Neural cell (in vitro differentiated cells): Measurements from ENCODE around the gene CHD1. TPM values are rescaled to one million over a fixed set of nuclear protein-coding genes. Genes with fewer than 3 reads are reported as not detected.

Experiments used
- H2AFZ ChIP-seq: fragments of 200-600, 300-800 bp; sonication (generic), shearing (Covaris generic); 2 replicates; pipeline ENCODE4 v1.6.0; 2014; ENCODE audit warnings: low read depth, mild to moderate bottlenecking, antibody characterized with exemption, low read length, moderate library complexity
- H3F3A ChIP-seq: fragments of 200-600 bp; shearing (Covaris generic); 2 replicates; pipeline ENCODE4 v1.6.1; 2016; ENCODE audit warnings: mild to moderate bottlenecking, moderate library complexity, mixed read lengths, antibody characterized with exemption, low read length; ENCODE audit not compliant: insufficient read depth, poor library complexity, severe bottlenecking
- H3K27ac ChIP-seq: fragments of 200-600, 300-800 bp; sonication (generic), shearing (Covaris generic); 2 replicates; pipeline ENCODE4 v1.5.1; 2014; ENCODE audit warnings: mild to moderate bottlenecking, low read length, moderate library complexity
- H3K27me3 ChIP-seq: fragments of 300-800, 200-600 bp; sonication (generic), shearing (Covaris generic); 2 replicates; pipeline ENCODE4 v1.6.0; 2014; ENCODE audit warnings: mild to moderate bottlenecking, low read depth, low read length, moderate library complexity; ENCODE audit not compliant: insufficient read depth
- H3K36me3 ChIP-seq: fragments of 300-800, 200-600 bp; sonication (generic), shearing (Covaris generic); 2 replicates; pipeline ENCODE4 v1.5.1; 2014; ENCODE audit warnings: mild to moderate bottlenecking, antibody characterized with exemption, low read length, moderate library complexity; ENCODE audit not compliant: insufficient read depth
- H3K4me2 ChIP-seq: fragments of 300-800, 200-600 bp; sonication (generic), shearing (Covaris generic); 2 replicates; pipeline ENCODE4 v1.6.0; 2014; ENCODE audit warnings: mild to moderate bottlenecking, low read length
- H3K4me3 ChIP-seq: fragments of 300-800, 200-600 bp; sonication (generic), shearing (Covaris generic); 2 replicates; pipeline ENCODE4 v1.5.1; 2014; ENCODE audit warnings: mild to moderate bottlenecking, low read length, moderate library complexity
- H3K79me2 ChIP-seq: fragments of 200-600 bp; shearing (Covaris generic); replicated peaks from 2 replicates; pipeline ENCODE4 v1.6.0; 2014; ENCODE audit warnings: mild to moderate bottlenecking, low read length, moderate library complexity; ENCODE audit not compliant: insufficient read depth
- H3K9ac ChIP-seq: fragments of 300-800, 200-600 bp; sonication (generic), shearing (Covaris generic); 2 replicates; pipeline ENCODE4 v1.6.1; 2016; ENCODE audit warnings: mild to moderate bottlenecking, low read length, mixed read lengths
- H3K9me2 ChIP-seq: fragments of 200-600 bp; shearing (Covaris generic); 2 replicates; pipeline ENCODE4 v1.6.1; 2016; ENCODE audit warnings: mild to moderate bottlenecking, low read length, mixed read lengths; ENCODE audit not compliant: insufficient read depth
- H3K9me3 ChIP-seq: fragments of 200-600, 300-800 bp; sonication (generic), shearing (Covaris generic); 2 replicates; pipeline ENCODE4 v1.6.1; 2016; ENCODE audit warnings: mild to moderate bottlenecking, mixed run types, low read length, moderate library complexity, mixed read lengths
- H4K20me1 ChIP-seq: fragments of 200-600 bp; shearing (Covaris generic); 2 replicates; pipeline ENCODE4 v1.6.1; 2016; ENCODE audit warnings: mild to moderate bottlenecking, mixed run types; ENCODE audit not compliant: insufficient read depth
- EP300 ChIP-seq: fragments of 450-650 bp; conservative IDR thresholded peaks from 2 replicates; pipeline ENCODE4 v1.6.1; 2014; ENCODE audit warnings: antibody characterized with exemption, mild to moderate bottlenecking, moderate library complexity; ENCODE audit not compliant: poor library complexity, severe bottlenecking
- EZH2 ChIP-seq: fragments of 200-600, 300-800 bp; shearing (Covaris generic), sonication (generic); IDR thresholded peaks from 2 replicates; pipeline ENCODE4 v1.6.1; 2014; ENCODE audit warnings: antibody characterized with exemption, low read length, borderline replicate concordance, mild to moderate bottlenecking; ENCODE audit not compliant: insufficient read depth, poor library complexity, severe bottlenecking
- MXI1 ChIP-seq: fragments of 450-650 bp; conservative IDR thresholded peaks from 2 replicates; pipeline ENCODE4 v1.6.1; 2014; ENCODE audit warnings: antibody characterized with exemption, mild to moderate bottlenecking; ENCODE audit not compliant: poor library complexity, severe bottlenecking
- POLR2AphosphoS5 ChIP-seq: IDR thresholded peaks from 2 replicates; pipeline ENCODE4 v1.6.1; 2012
- RAD21 ChIP-seq: fragments of 450-650 bp; conservative IDR thresholded peaks from 2 replicates; pipeline ENCODE4 v1.6.1; 2014; ENCODE audit warnings: antibody characterized with exemption, mild to moderate bottlenecking, moderate library complexity
- REST ChIP-seq: IDR thresholded peaks from 2 replicates; pipeline ENCODE4 v1.6.1; 2012; ENCODE audit warnings: borderline replicate concordance
- SMC3 ChIP-seq: fragments of 450-650 bp; conservative IDR thresholded peaks from 2 replicates; pipeline ENCODE4 v1.6.1; 2014; ENCODE audit warnings: antibody characterized with exemption, mild to moderate bottlenecking, moderate library complexity; ENCODE audit not compliant: poor library complexity
- TAF1 ChIP-seq: IDR thresholded peaks from 2 replicates; pipeline ENCODE4 v1.6.1; 2012; ENCODE audit warnings: low read depth
- polyA plus RNA-seq: library from polyadenylated mRNA; depleted of rRNA; stranded (reverse); fragments of >200 nt; gene quantifications from 2 replicates; pipeline ENCODE4 v1.2.3, GENCODE V29; 2014
- TF ChIP-seq, protein P1 (sequence below): fragments of 450-650 bp; IDR thresholded peaks from 2 replicates; pipeline ENCODE4 v1.5.1; 2014; ENCODE audit warnings: antibody characterized with exemption, mild to moderate bottlenecking, moderate library complexity; ENCODE audit not compliant: poor library complexity, severe bottlenecking

Gene CHD1
- polyA plus RNA-seq, 1 donor from 2014 or later, result 64.5 TPM

GRCh38 chr5:98906756-98907355 is 22.0 kb downstream of the CHD1 start:
- H3K4me2 ChIP-seq, result no peak overlapping the region
- H3K27me3 ChIP-seq, result no peaks in the 10 kb centered on the region
- H3K27ac ChIP-seq, result no peak overlapping the region
- TF ChIP-seq EP300, result no peak
- no peak for TF ChIP-seq REST
- TF ChIP-seq, protein P1, sequence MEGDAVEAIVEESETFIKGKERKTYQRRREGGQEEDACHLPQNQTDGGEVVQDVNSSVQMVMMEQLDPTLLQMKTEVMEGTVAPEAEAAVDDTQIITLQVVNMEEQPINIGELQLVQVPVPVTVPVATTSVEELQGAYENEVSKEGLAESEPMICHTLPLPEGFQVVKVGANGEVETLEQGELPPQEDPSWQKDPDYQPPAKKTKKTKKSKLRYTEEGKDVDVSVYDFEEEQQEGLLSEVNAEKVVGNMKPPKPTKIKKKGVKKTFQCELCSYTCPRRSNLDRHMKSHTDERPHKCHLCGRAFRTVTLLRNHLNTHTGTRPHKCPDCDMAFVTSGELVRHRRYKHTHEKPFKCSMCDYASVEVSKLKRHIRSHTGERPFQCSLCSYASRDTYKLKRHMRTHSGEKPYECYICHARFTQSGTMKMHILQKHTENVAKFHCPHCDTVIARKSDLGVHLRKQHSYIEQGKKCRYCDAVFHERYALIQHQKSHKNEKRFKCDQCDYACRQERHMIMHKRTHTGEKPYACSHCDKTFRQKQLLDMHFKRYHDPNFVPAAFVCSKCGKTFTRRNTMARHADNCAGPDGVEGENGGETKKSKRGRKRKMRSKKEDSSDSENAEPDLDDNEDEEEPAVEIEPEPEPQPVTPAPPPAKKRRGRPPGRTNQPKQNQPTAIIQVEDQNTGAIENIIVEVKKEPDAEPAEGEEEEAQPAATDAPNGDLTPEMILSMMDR, result no peak
- TF ChIP-seq RAD21, result no peak
- no peak for TF ChIP-seq POLR2AphosphoS5
- no peak for TF ChIP-seq EZH2
- no peak for TF ChIP-seq MXI1
- TF ChIP-seq TAF1, result no peak
- H3K9me2 ChIP-seq, result no peaks in the 10 kb centered on the region
- no peaks in the 10 kb centered on the region for H3F3A ChIP-seq
- no peak overlapping the region for H2AFZ ChIP-seq
- H3K9ac ChIP-seq, result no peak overlapping the region
- H3K4me3 ChIP-seq, result no peak overlapping the region
- H4K20me1 ChIP-seq, result no peaks in the 10 kb centered on the region
- H3K9me3 ChIP-seq, result no peaks in the 10 kb centered on the region
- no peaks in the 10 kb centered on the region for H3K36me3 ChIP-seq
- peaks cover 61% of the 10 kb centered on the region for H3K79me2 ChIP-seq

- Histone ChIP-seq H3K79me2 (peaks cover 60% of the 10 kb centered on the region), H3K27ac (no peak overlapping the region), H3K27me3 (no peaks in the 10 kb centered on the region), H3K9ac (no peak overlapping the region), H3K9me2 (no peaks in the 10 kb centered on the region), H3K9me3 (no peaks in the 10 kb centered on the region), H3F3A (no peaks in the 10 kb centered on the region), H3K4me3 (no peak overlapping the region), H2AFZ (no peak overlapping the region), H3K36me3 (no peaks in the 10 kb centered on the region), H4K20me1 (no peaks in the 10 kb centered on the region), H3K4me2 (no peak overlapping the region)
- TF ChIP-seq, protein P1, result peak; percentile 82
- TF ChIP-seq TAF1, result no peak
- TF ChIP-seq RAD21, result peak; percentile 87
- TF ChIP-seq EP300, result no peak
- TF ChIP-seq SMC3, result peak; percentile 89
- TF ChIP-seq POLR2AphosphoS5, result no peak
- TF ChIP-seq REST, result no peak
Measured at GRCh38 chr5:98905857-98906688, 22.7 kb downstream of the CHD1 start.
